K562 (cell line): Measurements from ENCODE around the gene NUBP2. TPM values are rescaled to one million over a fixed set of nuclear protein-coding genes. Genes with fewer than 3 reads are reported as not detected.
A peak's percentile ranks its signal among the peaks of the same experiment; 100 is the strongest.

Experiments used
- BDP1 ChIP-seq: IDR thresholded peaks from 3 replicates; pipeline ENCODE4 v1.6.1; 2011; ENCODE audit not compliant: insufficient read length, insufficient read depth
- SAFB2 ChIP-seq: fragments of 200-400 bp; formaldehyde crosslinking; IDR thresholded peaks from 2 replicates; pipeline ENCODE4 v1.6.1; 2018; ENCODE audit warnings: borderline replicate concordance, low read length, low read depth, moderate library complexity; ENCODE audit not compliant: severe bottlenecking
- SMAD1 ChIP-seq: fragments of 150-350 bp; IDR thresholded peaks from 2 replicates; pipeline ENCODE4 v1.6.1; 2014; ENCODE audit warnings: low read length, low read depth; ENCODE audit not compliant: partially characterized antibody
- XRCC5 ChIP-seq: fragments of 200-400 bp; formaldehyde crosslinking; IDR thresholded peaks from 2 replicates; pipeline ENCODE4 v1.6.1; 2017; ENCODE audit warnings: low read depth, mild to moderate bottlenecking, low read length
- ZC3H11A ChIP-seq: IDR thresholded peaks from 2 replicates; pipeline ENCODE4 v1.6.1; 2012; ENCODE audit warnings: low read depth, low read length, improper control_type of control experiment
- ZEB2 ChIP-seq: fragments of 450-650 bp; IDR thresholded peaks from 2 replicates; pipeline ENCODE4 v1.6.1; 2016
- polyA plus RNA-seq, 8 experiments: library from polyadenylated mRNA; depleted of rRNA in 4 of 8; stranded (reverse) in 5 of 8; unstranded in 3 of 8; fragments of >200 nt; fragmentation: Nextera tagmentation in 2 of 8; fragmentation: Illumina TruSeq in 1 of 8; extraction: Ambion mirVana in 2 of 8; extraction: Trizol in 1 of 8; gene quantifications; 2 replicates each; pipeline versions ENCODE4 v1.2.1 to v1.2.3, GENCODE V29; 2011 to 2014; ENCODE audit warnings: inconsistent platforms in 1 of 8, missing spikeins in 1 of 8
- total RNA-seq, 7 experiments: library from RNA; depleted of rRNA in 6 of 7; stranded (reverse); fragments of >200 nt in 6 of 7; fragmentation: Illumina TruSeq in 2 of 7; extraction: Trizol in 2 of 7; gene quantifications; 2 replicates each; pipeline versions ENCODE4 v1.2.1 to v1.2.3, GENCODE V29; 2011 to 2021; ENCODE audit warnings: low replicate concordance in 1 of 7
- TF ChIP-seq, protein P1 (sequence below): fragments of 250-450 bp; sonication (Bioruptor Pico); IDR thresholded peaks from 2 replicates; pipeline ENCODE4 v1.4.0; 2020
- TF ChIP-seq, protein P2 (sequence below), 3 experiments: fragments of 200-800 bp in 1 of 3; sonication (Bioruptor generic) in 1 of 3; sonication (generic) in 1 of 3; formaldehyde crosslinking in 1 of 3; IDR thresholded peaks; 2 replicates each; pipeline versions ENCODE4 v1.6.1 to v1.8.0; 2016 to 2022; ENCODE audit warnings: mild to moderate bottlenecking in 2 of 3, missing compliant biosample characterization in 2 of 3, missing genetic modification characterization in 2 of 3, missing genetic modification reagents in 1 of 3

The NUBP2 gene
- total and polyA plus RNA-seq, 9 of the 15 experiments (the other 6 are each of a cell fraction or from before 2014, with no cell fraction given): 1.8 to 115 (median 24.0) TPM

DNA sequence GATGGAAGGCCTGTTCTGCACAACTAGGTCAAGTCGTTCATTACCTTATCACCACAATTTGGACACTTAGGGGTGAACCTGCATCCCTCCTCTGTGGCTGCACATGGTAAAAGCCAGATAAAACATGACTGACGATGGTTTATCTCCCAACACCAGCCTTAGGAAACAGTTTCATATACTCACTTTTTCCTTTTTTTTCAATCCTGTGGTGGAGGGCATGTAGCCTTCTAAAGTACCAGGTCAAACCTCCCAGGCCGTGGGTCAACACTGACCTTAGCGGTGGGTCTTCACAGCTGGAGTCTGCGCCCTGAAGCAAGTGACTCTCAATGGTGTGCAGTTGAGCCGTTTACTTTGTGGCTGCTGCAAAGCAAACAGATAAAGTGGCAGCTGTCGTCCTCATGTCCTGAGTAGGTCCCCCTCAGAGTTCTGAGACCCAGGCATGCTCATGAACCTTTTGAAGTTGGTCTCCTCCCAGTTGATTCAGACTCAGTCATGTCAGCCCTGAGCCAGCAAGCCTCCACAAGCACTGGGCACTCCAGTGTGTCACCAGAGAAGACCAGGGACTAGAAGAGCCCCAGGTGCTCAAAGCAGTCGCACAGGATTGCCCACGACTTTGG is 50.2 kb downstream of the NUBP2 start (continued):
- TF ChIP-seq, protein P1, sequence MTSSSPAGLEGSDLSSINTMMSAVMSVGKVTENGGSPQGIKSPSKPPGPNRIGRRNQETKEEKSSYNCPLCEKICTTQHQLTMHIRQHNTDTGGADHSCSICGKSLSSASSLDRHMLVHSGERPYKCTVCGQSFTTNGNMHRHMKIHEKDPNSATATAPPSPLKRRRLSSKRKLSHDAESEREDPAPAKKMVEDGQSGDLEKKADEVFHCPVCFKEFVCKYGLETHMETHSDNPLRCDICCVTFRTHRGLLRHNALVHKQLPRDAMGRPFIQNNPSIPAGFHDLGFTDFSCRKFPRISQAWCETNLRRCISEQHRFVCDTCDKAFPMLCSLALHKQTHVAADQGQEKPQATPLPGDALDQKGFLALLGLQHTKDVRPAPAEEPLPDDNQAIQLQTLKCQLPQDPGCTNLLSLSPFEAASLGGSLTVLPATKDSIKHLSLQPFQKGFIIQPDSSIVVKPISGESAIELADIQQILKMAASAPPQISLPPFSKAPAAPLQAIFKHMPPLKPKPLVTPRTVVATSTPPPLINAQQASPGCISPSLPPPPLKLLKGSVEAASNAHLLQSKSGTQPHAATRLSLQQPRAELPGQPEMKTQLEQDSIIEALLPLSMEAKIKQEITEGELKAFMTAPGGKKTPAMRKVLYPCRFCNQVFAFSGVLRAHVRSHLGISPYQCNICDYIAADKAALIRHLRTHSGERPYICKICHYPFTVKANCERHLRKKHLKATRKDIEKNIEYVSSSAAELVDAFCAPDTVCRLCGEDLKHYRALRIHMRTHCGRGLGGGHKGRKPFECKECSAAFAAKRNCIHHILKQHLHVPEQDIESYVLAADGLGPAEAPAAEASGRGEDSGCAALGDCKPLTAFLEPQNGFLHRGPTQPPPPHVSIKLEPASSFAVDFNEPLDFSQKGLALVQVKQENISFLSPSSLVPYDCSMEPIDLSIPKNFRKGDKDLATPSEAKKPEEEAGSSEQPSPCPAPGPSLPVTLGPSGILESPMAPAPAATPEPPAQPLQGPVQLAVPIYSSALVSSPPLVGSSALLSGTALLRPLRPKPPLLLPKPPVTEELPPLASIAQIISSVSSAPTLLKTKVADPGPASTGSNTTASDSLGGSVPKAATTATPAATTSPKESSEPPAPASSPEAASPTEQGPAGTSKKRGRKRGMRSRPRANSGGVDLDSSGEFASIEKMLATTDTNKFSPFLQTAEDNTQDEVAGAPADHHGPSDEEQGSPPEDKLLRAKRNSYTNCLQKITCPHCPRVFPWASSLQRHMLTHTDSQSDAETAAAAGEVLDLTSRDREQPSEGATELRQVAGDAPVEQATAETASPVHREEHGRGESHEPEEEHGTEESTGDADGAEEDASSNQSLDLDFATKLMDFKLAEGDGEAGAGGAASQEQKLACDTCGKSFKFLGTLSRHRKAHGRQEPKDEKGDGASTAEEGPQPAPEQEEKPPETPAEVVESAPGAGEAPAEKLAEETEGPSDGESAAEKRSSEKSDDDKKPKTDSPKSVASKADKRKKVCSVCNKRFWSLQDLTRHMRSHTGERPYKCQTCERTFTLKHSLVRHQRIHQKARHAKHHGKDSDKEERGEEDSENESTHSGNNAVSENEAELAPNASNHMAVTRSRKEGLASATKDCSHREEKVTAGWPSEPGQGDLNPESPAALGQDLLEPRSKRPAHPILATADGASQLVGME (CRISPR knock-in tag): no peak
- no peak for TF ChIP-seq ZC3H11A
- TF ChIP-seq ZEB2: peak; percentile 90
- peak; percentile 75 for TF ChIP-seq XRCC5
- TF ChIP-seq BDP1: no peak
- TF ChIP-seq, protein P2, sequence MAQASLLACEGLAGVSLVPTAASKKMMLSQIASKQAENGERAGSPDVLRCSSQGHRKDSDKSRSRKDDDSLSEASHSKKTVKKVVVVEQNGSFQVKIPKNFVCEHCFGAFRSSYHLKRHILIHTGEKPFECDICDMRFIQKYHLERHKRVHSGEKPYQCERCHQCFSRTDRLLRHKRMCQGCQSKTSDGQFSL (CRISPR knock-in tag; IDR thresholded peaks at IDR 0.05): no peak
- TF ChIP-seq, protein P2 (tag; IDR thresholded peaks at IDR 0.05): no peak
- no peak for TF ChIP-seq SMAD1
- no peak for TF ChIP-seq SAFB2
